GM19467 (cell line): ENCODE measurements around the gene RHOBTB3.
"Not testable (repeated sequence)": the region's sequence is repeated elsewhere in the genome, so short reads cannot be mapped to it uniquely, and the experiment has no call there.

Source experiments
- ATAC-seq: cut with Tn5 transposase; IDR thresholded peaks from one replicate; pipeline ENCODE4 v1.9.1; 2021; ENCODE audit warnings: mild to moderate bottlenecking, moderate library complexity; ENCODE audit not compliant: unreplicated experiment

Gene RHOBTB3

GRCh38 chr5:95797301-95797700 is 66.2 kb downstream of the RHOBTB3 start:
- no peak for ATAC-seq

GRCh38 chr5:95798048-95798447 is 66.9 kb downstream of the RHOBTB3 start:
- ATAC-seq = no peak

GRCh38 chr5:95798545-95798944 is 67.4 kb downstream of the RHOBTB3 start:
- no peak for ATAC-seq

GRCh38 chr5:95799191-95799835 is 68.2 kb downstream of the RHOBTB3 start:
- ATAC-seq = no peak

- ATAC-seq = no peak
These were observed 69.4 kb downstream of the RHOBTB3 start for GRCh38 chr5:95800553-95800952.

- no peak for ATAC-seq
These were observed 70.4 kb downstream of the RHOBTB3 start for GRCh38 chr5:95801532-95801931.

- ATAC-seq = no peak
These were observed 70.8 kb downstream of the RHOBTB3 start for GRCh38 chr5:95801961-95802360.

GRCh38 chr5:95803271-95804148 is 72.4 kb downstream of the RHOBTB3 start:
- ATAC-seq = no peak

- ATAC-seq = no peak
These were observed 73.8 kb downstream of the RHOBTB3 start for GRCh38 chr5:95804736-95805539.

GRCh38 chr5:95806687-95807086 is 75.6 kb downstream of the RHOBTB3 start:
- ATAC-seq = no peak

GRCh38 chr5:95808013-95808685 is 77.0 kb downstream of the RHOBTB3 start:
- ATAC-seq = no peak

- peak; percentile 100 for ATAC-seq
These were observed 77.7 kb downstream of the RHOBTB3 start for GRCh38 chr5:95808686-95809413.

GRCh38 chr5:95809414-95809960 is 78.4 kb downstream of the RHOBTB3 start:
- no peak for ATAC-seq

- no peak for ATAC-seq
These were observed 79.4 kb downstream of the RHOBTB3 start for GRCh38 chr5:95810305-95811125.

GRCh38 chr5:95811126-95811423 is 79.9 kb downstream of the RHOBTB3 start:
- not testable (repeated sequence) for ATAC-seq

GRCh38 chr5:95811461-95812073 is 80.4 kb downstream of the RHOBTB3 start:
- not testable (repeated sequence) for ATAC-seq

GRCh38 chr5:95812074-95812471 is 80.9 kb downstream of the RHOBTB3 start:
- ATAC-seq = no peak

- not testable (repeated sequence) for ATAC-seq
These were observed 81.9 kb downstream of the RHOBTB3 start for GRCh38 chr5:95813035-95813434.
